Esophagus muscularis mucosa (tissue), 4 donors: Measurements from ENCODE around the gene CHPT1.

Experiments used
- EP300 ChIP-seq: sonication (generic); formaldehyde crosslinking; IDR thresholded peaks from one replicate; pipeline ENCODE4 v1.6.1; 2017; ENCODE audit warnings: antibody characterized with exemption
- POLR2A ChIP-seq: fragments of 450-650 bp; IDR thresholded peaks from one replicate; pipeline ENCODE4 v1.6.1; 2017; ENCODE audit warnings: antibody characterized with exemption, moderate library complexity, mild to moderate bottlenecking, low read depth
- TF ChIP-seq, protein P1 (sequence below), 3 experiments: fragments of 200-600 bp in 2 of 3; fragments of 450-650 bp in 1 of 3; sonication (generic) in 2 of 3; IDR thresholded peaks; one replicate each; pipeline ENCODE4 v1.5.1; 2017 to 2019; ENCODE audit warnings: antibody characterized with exemption in 3 of 3, mild to moderate bottlenecking in 2 of 3, moderate library complexity in 1 of 3

DNA sequence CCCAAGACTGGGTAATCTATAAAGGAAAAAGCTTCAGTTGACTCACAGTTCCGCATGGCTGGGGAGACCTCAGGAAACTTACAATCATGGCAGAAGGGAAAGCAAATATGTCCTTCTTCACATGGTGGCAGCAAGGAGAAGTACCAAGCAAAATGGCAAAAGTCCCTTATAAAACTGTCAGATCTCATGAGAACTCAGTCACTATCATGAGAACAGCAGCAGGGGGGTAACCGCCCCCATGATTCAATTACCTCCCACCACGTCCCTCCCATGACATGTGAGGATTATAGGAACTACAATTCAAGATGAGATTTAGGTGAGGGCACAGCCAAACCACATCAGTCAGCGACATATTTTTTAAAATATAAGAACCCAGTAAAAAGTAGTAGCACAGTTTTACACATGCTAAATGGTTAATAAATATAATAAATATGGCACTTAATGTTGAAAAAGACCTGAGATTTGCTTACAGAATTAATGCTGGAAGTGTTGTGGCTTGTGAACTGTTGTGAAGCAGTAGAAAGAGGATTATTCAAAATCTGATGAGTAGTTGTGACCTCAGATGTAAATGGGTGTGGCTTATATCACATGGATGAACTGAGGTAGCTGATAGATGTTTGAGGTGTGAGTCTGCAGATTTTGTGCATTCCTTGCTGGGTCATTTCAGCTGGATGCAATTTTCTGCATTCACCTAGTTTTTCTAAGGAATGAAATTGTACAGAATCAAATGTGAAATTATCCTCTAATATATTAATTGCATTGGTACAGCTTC is 46.9 kb upstream of the CHPT1 start:
- TF ChIP-seq, protein P1, sequence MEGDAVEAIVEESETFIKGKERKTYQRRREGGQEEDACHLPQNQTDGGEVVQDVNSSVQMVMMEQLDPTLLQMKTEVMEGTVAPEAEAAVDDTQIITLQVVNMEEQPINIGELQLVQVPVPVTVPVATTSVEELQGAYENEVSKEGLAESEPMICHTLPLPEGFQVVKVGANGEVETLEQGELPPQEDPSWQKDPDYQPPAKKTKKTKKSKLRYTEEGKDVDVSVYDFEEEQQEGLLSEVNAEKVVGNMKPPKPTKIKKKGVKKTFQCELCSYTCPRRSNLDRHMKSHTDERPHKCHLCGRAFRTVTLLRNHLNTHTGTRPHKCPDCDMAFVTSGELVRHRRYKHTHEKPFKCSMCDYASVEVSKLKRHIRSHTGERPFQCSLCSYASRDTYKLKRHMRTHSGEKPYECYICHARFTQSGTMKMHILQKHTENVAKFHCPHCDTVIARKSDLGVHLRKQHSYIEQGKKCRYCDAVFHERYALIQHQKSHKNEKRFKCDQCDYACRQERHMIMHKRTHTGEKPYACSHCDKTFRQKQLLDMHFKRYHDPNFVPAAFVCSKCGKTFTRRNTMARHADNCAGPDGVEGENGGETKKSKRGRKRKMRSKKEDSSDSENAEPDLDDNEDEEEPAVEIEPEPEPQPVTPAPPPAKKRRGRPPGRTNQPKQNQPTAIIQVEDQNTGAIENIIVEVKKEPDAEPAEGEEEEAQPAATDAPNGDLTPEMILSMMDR (IDR thresholded peaks at IDR 0.05) = no peak
- no peak for TF ChIP-seq POLR2A
- TF ChIP-seq EP300 = no peak
